ENCODE data around the gene SGPL1.

DNA sequence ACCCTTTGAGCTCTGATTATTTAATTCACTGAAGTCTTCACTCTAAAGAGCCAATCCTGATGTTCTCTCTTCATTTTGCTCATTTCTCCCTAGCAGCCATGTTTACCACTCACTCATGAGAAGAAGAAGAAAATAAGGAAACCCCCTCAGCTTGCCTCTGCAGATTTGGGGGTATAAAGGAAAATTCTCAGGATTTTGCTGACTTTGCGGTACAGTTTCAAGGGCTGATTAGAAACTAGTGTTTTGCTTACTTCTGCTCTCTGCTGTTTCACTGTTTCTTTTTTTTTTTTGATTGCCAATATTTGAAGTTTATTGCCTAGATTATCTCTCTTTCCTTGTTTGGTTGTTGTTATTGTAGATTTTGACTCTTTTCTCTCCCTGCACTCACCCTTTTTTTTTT, 49.2 kb downstream of the SGPL1 start:
- TF ChIP-seq, protein P1, sequence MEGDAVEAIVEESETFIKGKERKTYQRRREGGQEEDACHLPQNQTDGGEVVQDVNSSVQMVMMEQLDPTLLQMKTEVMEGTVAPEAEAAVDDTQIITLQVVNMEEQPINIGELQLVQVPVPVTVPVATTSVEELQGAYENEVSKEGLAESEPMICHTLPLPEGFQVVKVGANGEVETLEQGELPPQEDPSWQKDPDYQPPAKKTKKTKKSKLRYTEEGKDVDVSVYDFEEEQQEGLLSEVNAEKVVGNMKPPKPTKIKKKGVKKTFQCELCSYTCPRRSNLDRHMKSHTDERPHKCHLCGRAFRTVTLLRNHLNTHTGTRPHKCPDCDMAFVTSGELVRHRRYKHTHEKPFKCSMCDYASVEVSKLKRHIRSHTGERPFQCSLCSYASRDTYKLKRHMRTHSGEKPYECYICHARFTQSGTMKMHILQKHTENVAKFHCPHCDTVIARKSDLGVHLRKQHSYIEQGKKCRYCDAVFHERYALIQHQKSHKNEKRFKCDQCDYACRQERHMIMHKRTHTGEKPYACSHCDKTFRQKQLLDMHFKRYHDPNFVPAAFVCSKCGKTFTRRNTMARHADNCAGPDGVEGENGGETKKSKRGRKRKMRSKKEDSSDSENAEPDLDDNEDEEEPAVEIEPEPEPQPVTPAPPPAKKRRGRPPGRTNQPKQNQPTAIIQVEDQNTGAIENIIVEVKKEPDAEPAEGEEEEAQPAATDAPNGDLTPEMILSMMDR (IDR thresholded peaks at IDR 0.05) = no peak
- no peak for TF ChIP-seq POLR2A (IDR thresholded peaks at IDR 0.05)

Measured in esophagus squamous epithelium (tissue), 4 donors.